NT2/D1 (cell line): ENCODE data around the gene EP300.
"Not testable (repeated sequence)": the region's sequence is repeated elsewhere in the genome, so short reads cannot be mapped to it uniquely, and the experiment has no call there.

Source experiments
- DNase-seq: peaks from one replicate; pipeline ENCODE4 v3.0.0-alpha.2; 2011; ENCODE audit warnings: low read depth, low spot score
- H3K27me3 ChIP-seq: 2 replicates; pipeline ENCODE4 v1.6.0; 2011; ENCODE audit warnings: mild to moderate bottlenecking; ENCODE audit not compliant: insufficient read length, insufficient read depth
- H3K36me3 ChIP-seq: 2 replicates; pipeline ENCODE4 v1.6.1; 2011; ENCODE audit warnings: mild to moderate bottlenecking, low read length, mixed read lengths; ENCODE audit not compliant: insufficient read depth, insufficient read length
- H3K4me1 ChIP-seq: 2 replicates; pipeline ENCODE4 v1.5.1; 2011; ENCODE audit not compliant: insufficient read depth, insufficient read length
- H3K4me3 ChIP-seq: 2 replicates; pipeline ENCODE4 v1.5.1; 2011; ENCODE audit warnings: low read depth; ENCODE audit not compliant: insufficient read length
- H3K9ac ChIP-seq: 2 replicates; pipeline ENCODE4 v1.6.0; 2011; ENCODE audit warnings: low read depth; ENCODE audit not compliant: insufficient read length
- H3K9me3 ChIP-seq: 2 replicates; pipeline ENCODE4 v1.5.1; 2011; ENCODE audit warnings: mild to moderate bottlenecking, low read length; ENCODE audit not compliant: insufficient read depth
- SUZ12 ChIP-seq: IDR thresholded peaks from 2 replicates; pipeline ENCODE4 v1.6.1; 2011; ENCODE audit not compliant: insufficient read length, insufficient read depth; ENCODE audit errors: extremely low read depth
- YY1 ChIP-seq: IDR thresholded peaks from 2 replicates; pipeline ENCODE4 v1.6.1; 2011; ENCODE audit not compliant: insufficient read length, insufficient read depth
- ZNF274 ChIP-seq: IDR thresholded peaks from 2 replicates; pipeline ENCODE4 v1.6.1; 2011; ENCODE audit warnings: mild to moderate bottlenecking, low read depth, low read length

Gene EP300

DNA sequence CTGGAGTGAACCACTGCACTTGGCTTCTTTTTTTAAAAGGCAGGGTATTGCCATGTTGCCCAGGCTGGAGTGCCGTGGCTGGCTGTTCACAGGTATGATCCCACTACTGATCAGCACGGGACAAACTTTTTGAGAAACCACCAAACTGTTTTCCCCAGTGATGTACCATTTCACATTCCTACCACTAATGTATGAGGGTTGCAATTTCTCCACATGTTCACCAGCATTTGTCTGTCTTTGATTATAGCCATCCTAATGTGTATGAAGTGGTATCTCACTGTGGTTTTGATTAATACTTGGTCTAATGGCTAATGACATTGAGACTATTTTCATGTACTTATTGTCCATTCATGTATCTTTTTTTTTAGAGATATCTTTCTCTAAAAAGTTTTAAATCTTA lies 41.5 kb upstream of the EP300 start:
- Histone ChIP-seq H3K4me3 (no peak overlapping the region), H3K9me3 (no peaks in the 10 kb centered on the region), H3K27me3 (no peaks in the 10 kb centered on the region), H3K36me3 (no peaks in the 10 kb centered on the region), H3K9ac (no peak overlapping the region), H3K4me1 (no peaks in the 10 kb centered on the region)
- TF ChIP-seq ZNF274: no peak
- no peak for TF ChIP-seq SUZ12
- TF ChIP-seq YY1: no peak
- DNase-seq: no peak

- H3K4me1 ChIP-seq: no peaks in the 10 kb centered on the region
- TF ChIP-seq YY1: no peak
- no peak for TF ChIP-seq SUZ12
- no peak for TF ChIP-seq ZNF274
- H3K4me3 ChIP-seq: no peak overlapping the region
- H3K27me3 ChIP-seq: no peaks in the 10 kb centered on the region
- H3K9me3 ChIP-seq: no peaks in the 10 kb centered on the region
- no peak for DNase-seq
- H3K9ac ChIP-seq: no peak overlapping the region
- H3K36me3 ChIP-seq: no peaks in the 10 kb centered on the region
Measured at GRCh38 chr22:41052661-41053490, 39.5 kb upstream of the EP300 start.

DNA sequence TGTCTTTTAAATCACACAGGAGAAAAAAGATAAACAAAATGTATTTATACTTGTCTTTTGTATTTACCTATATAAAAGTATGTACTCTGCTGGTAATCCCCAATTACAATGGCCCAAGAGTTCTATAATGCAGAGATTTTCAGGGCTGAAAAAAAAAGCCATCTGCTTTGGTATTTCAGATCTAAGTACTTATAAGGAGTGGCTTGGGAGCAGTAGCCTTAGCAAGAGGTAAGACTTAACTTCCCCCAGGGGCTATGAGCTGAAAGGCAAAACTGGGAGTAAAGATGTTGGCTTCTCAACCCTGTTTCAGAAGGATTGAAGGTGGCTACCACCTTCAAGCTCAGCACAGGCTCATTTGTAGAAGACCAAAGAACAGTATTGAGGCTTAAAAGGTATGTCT lies 35.3 kb upstream of the EP300 start:
- H3K36me3 ChIP-seq: no peaks in the 10 kb centered on the region
- H3K9ac ChIP-seq: no peak overlapping the region
- DNase-seq: no peak
- no peaks in the 10 kb centered on the region for H3K27me3 ChIP-seq
- H3K9me3 ChIP-seq: no peaks in the 10 kb centered on the region
- no peak overlapping the region for H3K4me3 ChIP-seq
- TF ChIP-seq ZNF274: no peak
- no peak for TF ChIP-seq YY1
- TF ChIP-seq SUZ12: no peak
- no peaks in the 10 kb centered on the region for H3K4me1 ChIP-seq

- H3K27me3 ChIP-seq: no peaks in the 10 kb centered on the region
- no peak for TF ChIP-seq SUZ12
- no peak for TF ChIP-seq YY1
- no peak for TF ChIP-seq ZNF274
- no peak overlapping the region for H3K4me3 ChIP-seq
- no peaks in the 10 kb centered on the region for H3K36me3 ChIP-seq
- DNase-seq: peak; percentile 16
- H3K9me3 ChIP-seq: no peaks in the 10 kb centered on the region
- no peaks in the 10 kb centered on the region for H3K4me1 ChIP-seq
- H3K9ac ChIP-seq: no peak overlapping the region
Measured at GRCh38 chr22:41062146-41062545, 30.2 kb upstream of the EP300 start.

- H3K36me3 ChIP-seq, H3K4me3 ChIP-seq, H3K9me3 ChIP-seq, H3K4me1 ChIP-seq, H3K27me3 ChIP-seq, DNase-seq, H3K9ac ChIP-seq: not testable (repeated sequence)
Measured at GRCh38 chr22:41064326-41064725, 28.1 kb upstream of the EP300 start.

- not testable (repeated sequence) for H3K36me3 ChIP-seq, H3K27me3 ChIP-seq, H3K4me3 ChIP-seq, H3K9ac ChIP-seq, DNase-seq, H3K9me3 ChIP-seq, H3K4me1 ChIP-seq
Measured at GRCh38 chr22:41066341-41066740, 26.1 kb upstream of the EP300 start.

DNA sequence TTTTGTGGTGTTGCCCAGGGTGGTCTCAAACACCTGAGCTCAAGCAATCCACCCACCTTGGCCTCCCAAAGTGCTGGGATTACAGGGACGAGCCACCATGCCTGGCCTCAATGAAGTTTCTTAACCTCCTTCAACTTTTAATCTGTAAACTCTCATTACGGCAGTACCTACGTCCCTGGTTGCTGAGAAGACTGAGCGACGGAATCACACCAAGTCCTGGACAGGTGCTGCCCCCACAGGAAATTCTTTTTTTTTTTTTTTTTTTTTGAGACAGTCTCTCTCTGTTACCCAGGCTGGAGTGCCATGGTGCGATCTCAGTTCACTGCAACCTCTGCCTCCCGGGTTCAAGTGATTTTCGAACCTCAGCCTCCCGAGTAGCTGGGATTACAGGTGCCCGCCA lies 24.4 kb upstream of the EP300 start:
- not testable (repeated sequence) for DNase-seq, H3K9me3 ChIP-seq, H3K9ac ChIP-seq, H3K4me3 ChIP-seq, H3K4me1 ChIP-seq, H3K27me3 ChIP-seq, H3K36me3 ChIP-seq

- Histone ChIP-seq H3K9ac (no peak overlapping the region), H3K4me1 (no peaks in the 10 kb centered on the region), H3K36me3 (no peaks in the 10 kb centered on the region), H3K9me3 (no peaks in the 10 kb centered on the region), H3K27me3 (no peaks in the 10 kb centered on the region), H3K4me3 (no peak overlapping the region)
- TF ChIP-seq SUZ12 (no peak), YY1 (no peak), ZNF274 (no peak)
- DNase-seq: no peak
Measured at GRCh38 chr22:41070665-41071331, 21.6 kb upstream of the EP300 start.
